A549 (cell line): Measurements from ENCODE around the gene TNNI3K. TPM values are rescaled to one million over a fixed set of nuclear protein-coding genes. Genes with fewer than 3 reads are reported as not detected.
A peak's percentile ranks its signal among the peaks of the same experiment; 100 is the strongest.

Experiments
- ATAC-seq, 2 experiments: fragments of 200-7000 bp in 1 of 2; fragments of >200 bp in 1 of 2; cut with Nextera tagmentation in 1 of 2; cut with Tn5 transposase in 1 of 2; 3 replicates each; pipeline versions ENCODE4 v1.8.0 to v1.9.1; 2018 to 2020; ENCODE audit warnings: mild to moderate bottlenecking in 1 of 2, moderate library complexity in 1 of 2
- CTCF ChIA-PET: fragments of 300-600 bp; sonication (Branson Sonifier 250); formaldehyde crosslinking; extraction: SDS; loops from one replicate; lab custom pipeline; 2021; ENCODE audit warnings: antibody characterized with exemption, inconsistent platforms; lab: Yijun Ruan, JAX
- POLR2A ChIA-PET: fragments of 350-600 bp; formaldehyde crosslinking; extraction: SDS; loops from one replicate; lab custom pipeline; 2021; ENCODE audit warnings: antibody characterized with exemption, inconsistent platforms; lab: Yijun Ruan, JAX
- DNase-seq, 2 experiments: peaks; one replicate each; pipeline versions ENCODE4 v3.0.0 to v3.0.0-alpha.2; 2011 to 2016; ENCODE audit warnings: low read depth in 1 of 2, low spot score in 1 of 2
- FAIRE-seq: peaks from 2 replicates; lab custom pipeline; 2011; peaks lifted over from hg19 to GRCh38; lab: Jason Lieb, UNC
- H3K27ac ChIP-seq, 2 experiments: fragments of >200 bp; sonication (Bioruptor Twin); formaldehyde crosslinking; 3 replicates each; pipeline ENCODE4 v1.5.1; 2016 to 2017
- H3K4me1 ChIP-seq: fragments of >200 bp; sonication (Bioruptor Twin); formaldehyde crosslinking; 3 replicates; pipeline ENCODE4 v1.6.1; 2016
- H3K4me2 ChIP-seq: fragments of >200 bp; sonication (Bioruptor Twin); formaldehyde crosslinking; 3 replicates; pipeline ENCODE4 v1.6.1; 2016
- H3K4me3 ChIP-seq: fragments of >200 bp; sonication (Bioruptor Twin); formaldehyde crosslinking; 3 replicates; pipeline ENCODE4 v1.5.1; 2016
- H3K9me3 ChIP-seq: fragments of >200 bp; sonication (Bioruptor Twin); formaldehyde crosslinking; 3 replicates; pipeline ENCODE4 v1.6.1; 2016
- BHLHE40 ChIP-seq: IDR thresholded peaks from 2 replicates; pipeline ENCODE4 v1.6.1; 2012; ENCODE audit warnings: low read depth, low read length, inconsistent platforms
- CBX2 ChIP-seq: fragments of 200-600 bp; sonication (generic); IDR thresholded peaks from 2 replicates; pipeline ENCODE4 v1.6.1; 2016; ENCODE audit warnings: low read depth, mild to moderate bottlenecking, borderline replicate concordance
- CHD2 ChIP-seq: fragments of 150-350 bp; IDR thresholded peaks from 2 replicates; pipeline ENCODE4 v1.6.1; 2014; ENCODE audit warnings: low read length; ENCODE audit not compliant: partially characterized antibody
- CHD4 ChIP-seq: fragments of 200-600 bp; sonication (generic); IDR thresholded peaks from 2 replicates; pipeline ENCODE4 v1.6.1; 2016; ENCODE audit warnings: antibody characterized with exemption, mild to moderate bottlenecking, borderline replicate concordance
- CTCF ChIP-seq: fragments of >200 bp; sonication (Bioruptor Twin); formaldehyde crosslinking; IDR thresholded peaks from 3 replicates; pipeline ENCODE4 v1.5.1; 2016
- EHF ChIP-seq: fragments of 250-450 bp; sonication (Bioruptor Pico); IDR thresholded peaks from 2 replicates; pipeline ENCODE4 v1.5.0; 2020; ENCODE audit warnings: mild to moderate bottlenecking
- EHMT2 ChIP-seq: fragments of 200-600 bp; sonication (generic); IDR thresholded peaks from 2 replicates; pipeline ENCODE4 v1.6.1; 2016; ENCODE audit warnings: antibody characterized with exemption, low read depth, mild to moderate bottlenecking, moderate library complexity
- ELK1 ChIP-seq: fragments of 150-350 bp; IDR thresholded peaks from 2 replicates; pipeline ENCODE4 v1.6.1; 2014; ENCODE audit warnings: low read depth, mild to moderate bottlenecking, low read length
- FOSB ChIP-seq: fragments of 250-450 bp; sonication (Bioruptor Pico); IDR thresholded peaks from 2 replicates; pipeline ENCODE4 v1.5.0; 2020; ENCODE audit warnings: mild to moderate bottlenecking, moderate library complexity
- HMGXB4 ChIP-seq: fragments of 250-450 bp; sonication (Bioruptor Pico); IDR thresholded peaks from 2 replicates; pipeline ENCODE4 v1.5.0; 2021; ENCODE audit warnings: mild to moderate bottlenecking, moderate library complexity, borderline replicate concordance
- HOXA7 ChIP-seq: fragments of 250-450 bp; sonication (Bioruptor Pico); IDR thresholded peaks from 2 replicates; pipeline ENCODE4 v1.5.0; 2020; ENCODE audit warnings: mild to moderate bottlenecking, moderate library complexity
- JUN ChIP-seq, 2 experiments: fragments of >200 bp; sonication (Bioruptor Twin); formaldehyde crosslinking; IDR thresholded peaks; 2 replicates in 1 of 2; 3 replicates in 1 of 2; pipeline ENCODE4 v1.6.1; 2016 to 2017
- JUNB ChIP-seq: fragments of >200 bp; sonication (Bioruptor Twin); formaldehyde crosslinking; IDR thresholded peaks from 2 replicates; pipeline ENCODE4 v1.6.1; 2016
- KDM1A ChIP-seq: fragments of 200-600 bp; sonication (generic); IDR thresholded peaks from 2 replicates; pipeline ENCODE4 v1.6.1; 2016; ENCODE audit warnings: low read depth, mild to moderate bottlenecking
- KDM5A ChIP-seq: fragments of 200-600 bp; sonication (generic); IDR thresholded peaks from 2 replicates; pipeline ENCODE4 v1.6.1; 2016; ENCODE audit warnings: antibody characterized with exemption, mild to moderate bottlenecking
- MAFK ChIP-seq: fragments of 450-650 bp; IDR thresholded peaks from 2 replicates; pipeline ENCODE4 v1.6.1; 2014; ENCODE audit not compliant: partially characterized antibody
- MAZ ChIP-seq: fragments of 150-350 bp; IDR thresholded peaks from 2 replicates; pipeline ENCODE4 v1.6.1; 2014; ENCODE audit warnings: antibody characterized with exemption, low read depth, low read length, borderline replicate concordance
- NFE2L2 ChIP-seq: fragments of 150-350 bp; conservative IDR thresholded peaks from 2 replicates; pipeline ENCODE4 v1.6.1; 2014; ENCODE audit warnings: low read length
- NR3C1 ChIP-seq: fragments of >200 bp; sonication (Bioruptor Twin); formaldehyde crosslinking; IDR thresholded peaks from 3 replicates; pipeline ENCODE4 v1.6.1; 2017
- RARB ChIP-seq: fragments of 250-450 bp; sonication (Bioruptor Pico); IDR thresholded peaks from 2 replicates; pipeline ENCODE4 v1.8.0; 2021; ENCODE audit warnings: mild to moderate bottlenecking, moderate library complexity
- RCOR1 ChIP-seq: fragments of 150-350 bp; IDR thresholded peaks from 2 replicates; pipeline ENCODE4 v1.6.1; 2014; ENCODE audit warnings: antibody characterized with exemption, low read length, low read depth
- RNF2 ChIP-seq: fragments of 200-600 bp; sonication (generic); IDR thresholded peaks from 2 replicates; pipeline ENCODE4 v1.6.1; 2016; ENCODE audit warnings: low read depth, mild to moderate bottlenecking, antibody characterized with exemption, moderate library complexity, borderline replicate concordance
- USF2 ChIP-seq: fragments of 450-650 bp; IDR thresholded peaks from 2 replicates; pipeline ENCODE4 v1.6.1; 2014; ENCODE audit warnings: antibody characterized with exemption
- ZNF302 ChIP-seq: fragments of 250-450 bp; sonication (Bioruptor Pico); IDR thresholded peaks from 2 replicates; pipeline ENCODE4 v1.9.0; 2021; ENCODE audit warnings: inconsistent platforms, mild to moderate bottlenecking, moderate library complexity
- ZSCAN20 ChIP-seq: fragments of 250-450 bp; sonication (Bioruptor Pico); IDR thresholded peaks from 2 replicates; pipeline ENCODE4 v1.8.0; 2022; ENCODE audit warnings: mild to moderate bottlenecking, moderate library complexity
- WGBS: methylation state at CpG from one replicate; pipeline ENCODE4 v1.1.6; 2017; ENCODE audit errors: missing lambda C conversion rate; 5-methylcytosine and 5-hydroxymethylcytosine counted together
- polyA plus RNA-seq, 4 experiments: library from polyadenylated mRNA; depleted of rRNA in 3 of 4; stranded (reverse); fragments of >200 nt; fragmentation: RNase III in 1 of 4; extraction: RNeasy Plus Mini Kit Qiagen cat#74134 plus additional on column Dnase treatment in 1 of 4; gene quantifications; 2 replicates in 3 of 4; 3 replicates in 1 of 4; pipeline ENCODE4 v1.2.3, GENCODE V29; 2011 to 2017
- TF ChIP-seq, protein P1 (sequence below): fragments of >200 bp; sonication (Bioruptor Twin); formaldehyde crosslinking; IDR thresholded peaks from 2 replicates; pipeline ENCODE4 v1.6.1; 2016
- TF ChIP-seq, protein P2 (sequence below): fragments of 250-450 bp; sonication (Bioruptor Pico); IDR thresholded peaks from 2 replicates; pipeline ENCODE4 v1.5.0; 2020; ENCODE audit warnings: low read depth, mild to moderate bottlenecking, moderate library complexity
- TF ChIP-seq, protein P3 (sequence below): fragments of 200-600 bp; sonication (generic); IDR thresholded peaks from 2 replicates; pipeline ENCODE4 v1.6.1; 2016; ENCODE audit warnings: antibody characterized with exemption, mild to moderate bottlenecking, moderate library complexity

Gene TNNI3K
- polyA plus RNA-seq, 2 of the 4 experiments (the other 2 are of a cell fraction): 0.67 TPM; not detected in 1

- DNase-seq: no peak
- no peak overlapping the region for H3K4me3 ChIP-seq
- no peak; a peak in 1 of 6 replicates for ATAC-seq
- no peaks in the 10 kb centered on the region for H3K9me3 ChIP-seq
- no peak overlapping the region for H3K27ac ChIP-seq
- CTCF ChIA-PET: no interaction called here
- POLR2A ChIA-PET: no interaction called here
- 26% methylated on average over 3 of the region's 3 CpGs for WGBS
- H3K4me1 ChIP-seq: peaks cover 16% of the 10 kb centered on the region
- peak overlapping the region; percentile 41 for H3K4me2 ChIP-seq
- FAIRE-seq: no peak
- TF ChIP-seq RCOR1 (no peak), MAZ (no peak), HMGXB4 (no peak), EHF (no peak), ELK1 (no peak), EHMT2 (no peak), KDM5A (no peak), NR3C1 (no peak), CTCF (no peak), JUNB (no peak), CHD4 (no peak), USF2 (no peak), RARB (no peak), KDM1A (no peak), FOSB (CRISPR knock-in tag) (no peak), JUN (IDR thresholded peaks at IDR 0.05) (no peak), MAFK (no peak)
- TF ChIP-seq, protein P1, sequence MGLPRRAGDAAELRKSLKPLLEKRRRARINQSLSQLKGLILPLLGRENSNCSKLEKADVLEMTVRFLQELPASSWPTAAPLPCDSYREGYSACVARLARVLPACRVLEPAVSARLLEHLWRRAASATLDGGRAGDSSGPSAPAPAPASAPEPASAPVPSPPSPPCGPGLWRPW: no peak
Measured at GRCh38 chr1:74357150-74357549, 122.0 kb downstream of the TNNI3K start.

- Histone ChIP-seq H3K9me3 (no peaks in the 10 kb centered on the region), H3K4me2 (peak overlapping the region; percentile 41; the same call in 1 of the 3 replicates), H3K4me3 (no peak overlapping the region), H3K4me1 (peaks cover 16% of the 10 kb centered on the region), H3K27ac (no peak overlapping the region)
- no peak for ATAC-seq
- WGBS: 80% methylated on average over 4 of the region's 4 CpGs
- no peak for DNase-seq
- POLR2A ChIA-PET: no interaction called here
- CTCF ChIA-PET: no interaction called here
- no peak for FAIRE-seq
- TF ChIP-seq, protein P2, sequence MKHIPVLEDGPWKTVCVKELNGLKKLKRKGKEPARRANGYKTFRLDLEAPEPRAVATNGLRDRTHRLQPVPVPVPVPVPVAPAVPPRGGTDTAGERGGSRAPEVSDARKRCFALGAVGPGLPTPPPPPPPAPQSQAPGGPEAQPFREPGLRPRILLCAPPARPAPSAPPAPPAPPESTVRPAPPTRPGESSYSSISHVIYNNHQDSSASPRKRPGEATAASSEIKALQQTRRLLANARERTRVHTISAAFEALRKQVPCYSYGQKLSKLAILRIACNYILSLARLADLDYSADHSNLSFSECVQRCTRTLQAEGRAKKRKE (CRISPR knock-in tag): no peak
- no peak for TF ChIP-seq RNF2
- TF ChIP-seq CHD2: no peak
- no peak for TF ChIP-seq BHLHE40
- TF ChIP-seq EHMT2: no peak
- TF ChIP-seq KDM5A: no peak
- TF ChIP-seq, protein P3, sequence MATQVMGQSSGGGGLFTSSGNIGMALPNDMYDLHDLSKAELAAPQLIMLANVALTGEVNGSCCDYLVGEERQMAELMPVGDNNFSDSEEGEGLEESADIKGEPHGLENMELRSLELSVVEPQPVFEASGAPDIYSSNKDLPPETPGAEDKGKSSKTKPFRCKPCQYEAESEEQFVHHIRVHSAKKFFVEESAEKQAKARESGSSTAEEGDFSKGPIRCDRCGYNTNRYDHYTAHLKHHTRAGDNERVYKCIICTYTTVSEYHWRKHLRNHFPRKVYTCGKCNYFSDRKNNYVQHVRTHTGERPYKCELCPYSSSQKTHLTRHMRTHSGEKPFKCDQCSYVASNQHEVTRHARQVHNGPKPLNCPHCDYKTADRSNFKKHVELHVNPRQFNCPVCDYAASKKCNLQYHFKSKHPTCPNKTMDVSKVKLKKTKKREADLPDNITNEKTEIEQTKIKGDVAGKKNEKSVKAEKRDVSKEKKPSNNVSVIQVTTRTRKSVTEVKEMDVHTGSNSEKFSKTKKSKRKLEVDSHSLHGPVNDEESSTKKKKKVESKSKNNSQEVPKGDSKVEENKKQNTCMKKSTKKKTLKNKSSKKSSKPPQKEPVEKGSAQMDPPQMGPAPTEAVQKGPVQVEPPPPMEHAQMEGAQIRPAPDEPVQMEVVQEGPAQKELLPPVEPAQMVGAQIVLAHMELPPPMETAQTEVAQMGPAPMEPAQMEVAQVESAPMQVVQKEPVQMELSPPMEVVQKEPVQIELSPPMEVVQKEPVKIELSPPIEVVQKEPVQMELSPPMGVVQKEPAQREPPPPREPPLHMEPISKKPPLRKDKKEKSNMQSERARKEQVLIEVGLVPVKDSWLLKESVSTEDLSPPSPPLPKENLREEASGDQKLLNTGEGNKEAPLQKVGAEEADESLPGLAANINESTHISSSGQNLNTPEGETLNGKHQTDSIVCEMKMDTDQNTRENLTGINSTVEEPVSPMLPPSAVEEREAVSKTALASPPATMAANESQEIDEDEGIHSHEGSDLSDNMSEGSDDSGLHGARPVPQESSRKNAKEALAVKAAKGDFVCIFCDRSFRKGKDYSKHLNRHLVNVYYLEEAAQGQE: no peak
- TF ChIP-seq HOXA7 (CRISPR knock-in tag): no peak
- TF ChIP-seq ZNF302 (CRISPR knock-in tag): no peak
- no peak for TF ChIP-seq NFE2L2
- TF ChIP-seq ZSCAN20: no peak
- no peak for TF ChIP-seq CBX2
Measured at GRCh38 chr1:74357756-74358155, 122.6 kb downstream of the TNNI3K start.
